GM18873 (cell line): Measurements from ENCODE around the gene MDM1.
A peak's percentile ranks its signal among the peaks of the same experiment; 100 is the strongest.

Source experiments
- ATAC-seq: cut with Tn5 transposase; IDR thresholded peaks from one replicate; pipeline ENCODE4 v1.9.1; 2021; ENCODE audit warnings: mild to moderate bottlenecking, moderate library complexity, moderate number of reproducible peaks; ENCODE audit not compliant: unreplicated experiment, low FRiP score

The MDM1 gene

GRCh38 chr12:68325966-68326365 lies 6.2 kb downstream of the MDM1 start:
- ATAC-seq: no peak

GRCh38 chr12:68324531-68324930 lies 7.6 kb downstream of the MDM1 start:
- ATAC-seq: no peak

GRCh38 chr12:68321140-68321539 lies 11.0 kb downstream of the MDM1 start:
- no peak for ATAC-seq

- ATAC-seq: no peak
These were observed 12.1 kb downstream of the MDM1 start for GRCh38 chr12:68319988-68320623.

- ATAC-seq: no peak
These were observed 15.0 kb downstream of the MDM1 start for GRCh38 chr12:68317047-68317667.

GRCh38 chr12:68310370-68310769 lies 21.8 kb downstream of the MDM1 start:
- no peak for ATAC-seq

- no peak for ATAC-seq
These were observed 25.6 kb downstream of the MDM1 start for GRCh38 chr12:68306564-68306963.

- no peak for ATAC-seq
These were observed 26.9 kb downstream of the MDM1 start for GRCh38 chr12:68305278-68305677.

GRCh38 chr12:68304626-68305025 lies 27.5 kb downstream of the MDM1 start:
- no peak for ATAC-seq

- no peak for ATAC-seq
These were observed 28.3 kb downstream of the MDM1 start for GRCh38 chr12:68303850-68304249.

- no peak for ATAC-seq
These were observed 34.2 kb downstream of the MDM1 start for GRCh38 chr12:68297929-68298328.

- no peak for ATAC-seq
These were observed 37.9 kb downstream of the MDM1 start for GRCh38 chr12:68294251-68294650.

- no peak for ATAC-seq
These were observed 38.8 kb downstream of the MDM1 start for GRCh38 chr12:68293347-68293746.

- ATAC-seq: no peak
These were observed 39.8 kb downstream of the MDM1 start for GRCh38 chr12:68292151-68292943.

GRCh38 chr12:68291396-68292036 lies 40.6 kb downstream of the MDM1 start:
- no peak for ATAC-seq

GRCh38 chr12:68290126-68290525 lies 42.0 kb downstream of the MDM1 start:
- peak; percentile 100 for ATAC-seq

GRCh38 chr12:68287106-68287505 lies 45.1 kb downstream of the MDM1 start:
- no peak for ATAC-seq

- ATAC-seq: no peak
These were observed 45.8 kb downstream of the MDM1 start for GRCh38 chr12:68286396-68286795.

GRCh38 chr12:68285541-68285940 lies 46.6 kb downstream of the MDM1 start:
- ATAC-seq: no peak

GRCh38 chr12:68281322-68282077 lies 50.7 kb downstream of the MDM1 start:
- ATAC-seq: no peak
